Urothelium cell line (cell line): ENCODE measurements around the gene ANKK1.

Source experiments
- DNase-seq: peaks from one replicate; pipeline ENCODE4 v3.0.0; 2011; ENCODE audit warnings: low spot score, mixed read lengths
- FAIRE-seq: peaks from 2 replicates; lab custom pipeline; 2011; peaks lifted over from hg19 to GRCh38; lab: Jason Lieb, UNC

Gene ANKK1

DNA sequence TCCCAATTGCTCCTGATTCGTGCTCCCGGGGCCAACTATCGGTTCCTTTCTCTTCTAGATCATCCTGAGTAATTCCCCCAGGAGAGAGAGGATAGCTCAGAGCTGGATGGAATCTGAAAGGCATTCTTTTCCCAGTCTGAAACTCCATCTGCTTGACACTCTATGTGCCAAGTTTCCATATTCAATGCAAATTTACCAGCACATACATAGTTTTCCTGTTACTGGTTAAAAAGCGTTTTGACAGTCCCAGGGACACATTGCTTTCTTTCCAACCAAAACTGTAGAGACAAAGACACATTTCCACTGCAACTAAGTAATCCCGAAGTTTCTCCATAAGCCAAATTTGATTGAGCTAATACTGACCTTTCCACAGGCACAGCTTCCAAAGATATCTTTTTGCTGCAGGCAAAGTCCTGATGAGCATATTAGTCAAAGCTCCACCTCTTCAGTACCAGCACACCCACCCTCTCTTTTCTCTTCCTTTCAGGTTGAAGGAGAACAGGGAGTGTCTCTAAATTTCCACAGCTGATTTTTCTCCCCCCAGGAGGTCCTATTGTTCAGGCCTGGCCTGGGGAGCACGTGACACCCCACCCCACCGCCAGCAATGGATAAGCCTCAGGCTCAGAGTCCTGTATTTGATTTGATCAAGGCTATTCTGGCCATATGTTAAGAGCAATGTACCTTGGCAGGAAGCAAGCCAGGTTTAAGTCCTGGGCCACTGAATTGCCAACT is 9.7 kb upstream of the ANKK1 start:
- DNase-seq = no peak
- peak; percentile 65 for FAIRE-seq

DNA sequence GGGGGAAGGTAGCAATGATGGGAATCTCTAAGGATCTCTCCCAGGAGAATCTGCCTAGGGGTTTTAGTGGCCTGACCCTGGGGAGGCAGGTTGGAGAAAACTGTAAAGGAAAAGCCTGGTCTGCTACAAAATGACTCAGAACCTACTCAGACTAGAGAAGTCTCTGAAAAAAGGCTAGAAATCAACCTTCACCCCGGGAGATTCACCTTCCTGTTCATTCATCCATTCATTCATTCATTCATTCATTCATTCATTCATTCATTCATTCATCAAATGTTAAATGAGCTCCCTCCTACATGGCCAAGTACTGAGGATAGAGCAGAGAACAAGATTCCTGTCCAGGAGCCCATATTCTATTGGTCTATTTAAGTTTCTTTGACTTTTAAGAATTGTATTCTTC is 8.9 kb upstream of the ANKK1 start:
- DNase-seq (no peak), FAIRE-seq (no peak)

DNA sequence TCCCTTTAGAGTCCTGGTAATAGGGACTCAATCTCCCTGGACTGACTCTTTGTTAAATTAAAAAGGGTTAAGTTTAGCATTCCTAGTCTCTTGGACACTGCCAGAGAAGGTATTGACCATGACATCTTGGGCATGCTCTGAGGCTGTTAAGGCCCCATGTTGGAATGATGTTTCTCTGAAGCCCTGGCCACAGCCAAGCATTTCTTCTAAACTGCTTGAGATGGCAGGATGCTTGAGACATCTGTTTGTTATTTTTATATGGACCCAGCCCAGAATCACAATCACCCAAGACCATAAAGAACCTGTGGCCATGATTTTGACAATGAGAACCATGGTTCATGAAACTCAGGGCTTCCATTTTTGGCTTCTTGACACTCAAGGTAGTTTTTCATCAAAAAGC is 5.5 kb upstream of the ANKK1 start:
- no peak for DNase-seq
- FAIRE-seq = no peak

DNA sequence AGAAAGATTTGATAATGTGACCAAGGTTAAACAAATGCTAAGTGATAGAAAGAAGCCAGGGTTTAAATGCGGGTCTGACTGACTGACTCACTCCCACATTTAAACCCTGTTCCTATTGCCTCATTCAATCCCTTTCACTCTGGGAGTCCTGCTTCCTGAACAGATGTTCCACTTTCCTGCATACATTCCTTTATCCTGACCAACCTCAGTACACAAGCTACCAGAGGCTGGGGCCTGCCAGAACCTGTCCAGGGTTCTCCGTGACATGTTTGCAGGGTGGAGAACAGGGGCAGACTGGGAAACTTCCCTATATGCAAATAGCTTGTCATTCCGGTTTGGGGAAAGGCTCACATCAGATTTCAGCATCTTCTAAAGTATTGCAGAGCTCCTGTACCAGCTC is 3.0 kb upstream of the ANKK1 start:
- DNase-seq (peak; percentile 91), FAIRE-seq (peak; percentile 37)

GRCh38 chr11:113385749-113386148 is 1.8 kb upstream of the ANKK1 start:
- no peak for FAIRE-seq
- DNase-seq = no peak

GRCh38 chr11:113386866-113387265 is 713 bp upstream of the ANKK1 start:
- FAIRE-seq = no peak
- no peak for DNase-seq

- no peak for DNase-seq
- peak; percentile 37 for FAIRE-seq
Measured at GRCh38 chr11:113389272-113389671, 1.7 kb downstream of the ANKK1 start.

- DNase-seq (no peak), FAIRE-seq (no peak)
Measured at GRCh38 chr11:113392236-113392921, 4.8 kb downstream of the ANKK1 start.

DNA sequence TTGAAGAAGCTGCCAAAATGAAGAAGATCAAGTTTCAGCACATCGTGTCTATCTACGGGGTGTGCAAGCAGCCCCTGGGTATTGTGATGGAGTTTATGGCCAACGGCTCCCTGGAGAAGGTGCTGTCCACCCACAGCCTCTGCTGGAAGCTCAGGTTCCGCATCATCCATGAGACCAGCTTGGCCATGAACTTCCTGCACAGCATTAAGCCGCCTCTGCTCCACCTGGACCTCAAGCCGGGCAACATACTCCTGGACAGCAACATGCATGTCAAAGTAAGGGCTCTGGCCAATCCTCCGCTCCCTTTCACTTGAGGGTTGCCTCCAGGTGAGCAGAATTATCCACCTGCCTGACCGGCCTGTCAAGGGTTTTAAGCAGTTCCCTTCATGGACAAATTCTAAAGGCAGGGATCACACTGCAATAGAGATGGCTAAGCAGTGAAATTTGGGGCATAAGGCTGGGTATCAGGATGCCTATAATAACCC is 6.0 kb downstream of the ANKK1 start:
- FAIRE-seq (no peak), DNase-seq (no peak)

DNA sequence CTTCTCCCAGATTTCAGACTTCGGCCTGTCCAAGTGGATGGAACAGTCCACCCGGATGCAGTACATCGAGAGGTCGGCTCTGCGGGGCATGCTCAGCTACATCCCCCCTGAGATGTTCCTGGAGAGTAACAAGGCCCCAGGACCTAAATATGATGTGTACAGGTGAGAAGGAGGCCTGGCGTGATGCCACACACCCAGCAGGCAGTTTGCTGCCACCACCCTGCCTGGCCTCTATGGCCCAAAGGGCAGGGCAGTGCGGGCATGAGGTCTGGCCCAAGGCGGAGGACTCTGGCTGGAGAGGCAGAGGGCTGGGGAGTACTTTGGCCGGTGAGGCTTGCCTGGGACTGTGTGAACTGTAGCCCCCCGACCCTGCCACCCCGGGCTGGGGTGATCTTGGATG is 7.3 kb downstream of the ANKK1 start:
- no peak for DNase-seq
- no peak for FAIRE-seq

GRCh38 chr11:113395782-113396336 is 8.3 kb downstream of the ANKK1 start:
- no peak for FAIRE-seq
- no peak for DNase-seq

- no peak for DNase-seq
- no peak for FAIRE-seq
Measured at GRCh38 chr11:113396690-113397089, 9.1 kb downstream of the ANKK1 start.

GRCh38 chr11:113397212-113397611 is 9.6 kb downstream of the ANKK1 start:
- DNase-seq = no peak
- no peak for FAIRE-seq

- DNase-seq (no peak), FAIRE-seq (no peak)
Measured at GRCh38 chr11:113397821-113398220, 10.2 kb downstream of the ANKK1 start.

- no peak for DNase-seq
- FAIRE-seq = no peak
Measured at GRCh38 chr11:113398669-113399430, 11.3 kb downstream of the ANKK1 start.

GRCh38 chr11:113400631-113401230 is 13.2 kb downstream of the ANKK1 start:
- FAIRE-seq = no peak

DNA sequence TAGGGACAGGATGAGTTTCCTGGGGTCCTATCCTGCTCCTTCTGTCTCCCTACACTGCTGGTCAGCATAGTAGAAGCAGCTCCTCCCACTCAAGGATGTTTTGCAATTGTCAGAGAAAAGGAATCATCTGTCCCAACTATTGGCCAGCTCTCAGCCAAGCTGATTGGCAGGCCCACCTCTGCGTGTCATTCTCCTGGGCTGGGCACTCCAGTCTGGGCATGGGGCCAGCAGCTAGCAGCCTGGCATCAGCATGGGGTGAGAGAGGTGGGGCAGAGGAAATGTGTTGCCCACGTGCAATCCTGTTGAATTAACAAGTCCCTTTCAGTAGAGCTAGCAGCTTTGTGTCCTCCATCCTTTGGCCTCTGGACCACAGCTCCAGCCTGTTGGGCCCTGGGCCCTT is 14.1 kb downstream of the ANKK1 start:
- no peak for FAIRE-seq

More at GRCh38 chr11:113400631-113401230, 13.2 kb downstream of the ANKK1 start:
- DNase-seq = no peak

DNA sequence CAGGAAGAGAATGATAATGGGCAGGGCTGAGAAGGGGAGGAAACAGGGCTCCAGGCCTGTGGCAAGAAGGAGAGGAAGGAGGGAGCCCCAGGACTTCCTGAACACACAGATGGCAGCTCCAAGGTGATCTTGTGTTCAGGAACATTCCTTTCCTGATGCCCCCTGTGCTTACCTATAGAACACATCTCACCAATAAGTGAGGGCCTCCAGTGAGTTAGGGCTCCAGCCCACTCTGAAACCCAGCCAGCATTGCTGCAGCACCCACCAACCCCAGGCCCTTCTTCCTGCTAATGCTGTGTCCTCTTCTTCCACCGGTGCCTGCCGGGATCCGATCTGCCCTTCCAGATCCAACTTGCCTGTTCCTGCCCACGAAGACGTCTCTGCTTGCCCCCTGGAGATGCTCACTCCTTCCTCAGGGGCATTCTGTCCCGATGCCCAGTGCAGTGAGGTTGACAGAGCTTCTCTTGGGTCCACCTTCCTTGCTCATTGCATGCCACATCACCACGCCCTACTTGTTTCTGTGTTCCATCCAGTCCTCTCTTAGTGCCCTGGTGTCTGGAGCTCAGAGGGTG is 17.4 kb downstream of the ANKK1 start:
- no peak for DNase-seq
- FAIRE-seq = no peak

More for the DNA sequence above, 14.1 kb downstream of the ANKK1 start:
- peak; percentile 61 for DNase-seq

DNA sequence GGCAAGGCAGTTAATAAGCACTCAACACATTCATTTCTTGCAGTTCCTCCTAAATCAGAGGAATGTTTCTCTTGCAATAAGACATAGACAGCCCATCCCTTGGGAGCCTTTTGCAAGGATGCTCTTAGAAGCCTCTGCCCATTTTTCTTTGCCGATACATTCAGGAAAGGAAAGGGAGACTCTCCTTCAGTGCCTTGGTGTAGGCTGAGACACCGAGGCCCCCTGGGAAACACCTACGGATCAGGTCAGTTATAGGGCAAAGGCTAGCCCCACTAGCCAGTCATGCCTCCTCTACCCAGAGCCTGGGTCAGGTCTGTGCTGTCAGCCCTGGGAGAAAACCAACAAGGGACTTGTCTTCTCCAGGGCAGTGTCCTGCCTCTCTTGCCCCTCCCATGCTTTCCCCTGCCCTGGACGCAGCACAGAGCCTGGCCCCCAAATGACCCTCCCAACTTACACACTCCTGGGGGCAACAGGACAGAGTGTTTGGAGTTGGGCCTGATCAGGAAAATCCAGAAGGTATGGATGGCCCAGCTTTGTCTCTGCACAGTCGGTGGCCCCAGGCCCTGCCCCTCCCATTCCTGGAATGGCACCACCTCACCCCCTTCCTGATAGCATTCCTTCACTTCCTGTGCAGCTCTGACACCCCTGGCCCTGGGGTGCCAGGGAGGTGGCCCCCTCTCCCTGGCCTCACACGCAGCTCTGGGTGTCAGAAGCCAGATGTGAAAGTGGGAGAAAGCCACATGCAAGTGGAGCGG is 18.3 kb downstream of the ANKK1 start:
- no peak for FAIRE-seq
- DNase-seq = no peak

- FAIRE-seq = no peak
- DNase-seq = no peak
Measured at GRCh38 chr11:113407163-113407562, 19.6 kb downstream of the ANKK1 start.
